OCI-LY7 (cell line): ENCODE results near the gene ARHGAP26. TPM values are rescaled to one million over a fixed set of nuclear protein-coding genes. Genes with fewer than 3 reads are reported as not detected.

Source experiments
- BruUV-seq: library from RNA; stranded (reverse); fragments of 400-500 nt; replicated peaks from 2 replicates; lab custom pipeline; 2021; lab: Mats Ljungman, UMichigan
- CTCF ChIA-PET: fragments of 300-600 bp; sonication (Branson Sonifier 250); formaldehyde crosslinking; loops from one replicate; lab custom pipeline; 2022; ENCODE audit warnings: antibody characterized with exemption; ENCODE audit not compliant: unreplicated experiment; lab: Charles Lee
- POLR2A ChIA-PET: fragments of 300-600 bp; sonication (Branson Sonifier 250); formaldehyde crosslinking; loops from one replicate; lab custom pipeline; 2022; ENCODE audit warnings: antibody characterized with exemption; lab: Charles Lee
- DNase-seq: peaks from one replicate; pipeline ENCODE4 v3.0.0-alpha.2; 2015; ENCODE audit warnings: low spot score
- H2AFZ ChIP-seq: fragments of 200-600 bp; sonication (generic), shearing (Covaris generic); 2 replicates; pipeline ENCODE4 v1.6.1; 2014; ENCODE audit warnings: mild to moderate bottlenecking, antibody characterized with exemption, low read length, moderate library complexity
- H3K27ac ChIP-seq: fragments of 200-600 bp; sonication (generic); 2 replicates; pipeline ENCODE4 v1.5.1; 2014; ENCODE audit warnings: mixed run types, low read depth, mild to moderate bottlenecking, moderate library complexity, low read length, inconsistent platforms; ENCODE audit not compliant: poor library complexity, severe bottlenecking
- H3K36me3 ChIP-seq: fragments of 200-600 bp; sonication (generic); 2 replicates; pipeline ENCODE4 v1.6.1; 2014; ENCODE audit warnings: mild to moderate bottlenecking, antibody characterized with exemption, low read length, moderate library complexity, mixed read lengths; ENCODE audit not compliant: insufficient read depth
- H3K4me1 ChIP-seq: fragments of 200-600 bp; sonication (generic); 2 replicates; pipeline ENCODE4 v1.5.1; 2014; ENCODE audit warnings: mild to moderate bottlenecking, low read length; ENCODE audit not compliant: insufficient read depth, poor library complexity, severe bottlenecking
- H3K4me2 ChIP-seq: fragments of 200-600 bp; sonication (generic); 2 replicates; pipeline ENCODE4 v1.6.1; 2014; ENCODE audit warnings: mild to moderate bottlenecking, low read length
- H3K4me3 ChIP-seq: fragments of 200-600 bp; sonication (generic); 2 replicates; pipeline ENCODE4 v1.5.1; 2014; ENCODE audit warnings: mild to moderate bottlenecking, low read depth, low read length; ENCODE audit not compliant: poor library complexity, severe bottlenecking
- H3K79me2 ChIP-seq: fragments of 200-600 bp; sonication (generic); 2 replicates; pipeline ENCODE4 v1.6.1; 2016; ENCODE audit warnings: low read depth, mild to moderate bottlenecking, low read length, moderate library complexity, mixed read lengths; ENCODE audit not compliant: insufficient read depth
- H3K9me2 ChIP-seq: fragments of 200-600 bp; sonication (generic); 2 replicates; pipeline ENCODE4 v1.6.1; 2016; ENCODE audit warnings: mild to moderate bottlenecking, low read length, mixed read lengths; ENCODE audit not compliant: insufficient read depth
- H3K9me3 ChIP-seq: fragments of 200-600 bp; sonication (generic); 2 replicates; pipeline ENCODE4 v1.6.1; 2014; ENCODE audit warnings: mild to moderate bottlenecking, mixed run types, low read length, mixed read lengths
- H4K20me1 ChIP-seq: fragments of 200-600 bp; sonication (generic); 2 replicates; pipeline ENCODE4 v1.6.1; 2014; ENCODE audit warnings: mild to moderate bottlenecking, antibody characterized with exemption, low read length, moderate library complexity, mixed read lengths; ENCODE audit not compliant: insufficient read depth
- CTCF ChIP-seq: fragments of 200-600 bp; sonication (generic); conservative IDR thresholded peaks from 2 replicates; pipeline ENCODE4 v1.5.1; 2014; ENCODE audit warnings: mild to moderate bottlenecking, antibody characterized with exemption, low read length, moderate library complexity, mixed read lengths
- EZH2phosphoT487 ChIP-seq: fragments of 200-600 bp; sonication (generic); IDR thresholded peaks from 2 replicates; pipeline ENCODE4 v1.6.1; 2018; ENCODE audit warnings: low read depth, borderline replicate concordance, mild to moderate bottlenecking, mixed run types, antibody characterized with exemption, low read length, moderate library complexity, mixed read lengths
- intact Hi-C: fragments of 100-400 bp; cut with micrococcal nuclease; formaldehyde crosslinking; loops from one replicate; pipeline ENCODE4 v1.10.0; 2022; ENCODE audit not compliant: unreplicated experiment
- total RNA-seq, 2 experiments: library from RNA; depleted of rRNA in 1 of 2; stranded (reverse); fragments of >200 nt in 1 of 2; shearing (Covaris generic) in 1 of 2; gene quantifications; 2 replicates each; pipeline ENCODE4 v1.2.3, GENCODE V29; 2014 to 2022

ARHGAP26 gene
- total RNA-seq, 2 experiments from 2014 or later = 7.0 to 19.1 TPM

GRCh38 chr5:143166661-143167420 lies 396.7 kb downstream of the ARHGAP26 start:
- H3K36me3 ChIP-seq = no peaks in the 10 kb centered on the region
- CTCF ChIA-PET = no interaction called here
- H3K9me2 ChIP-seq = no peaks in the 10 kb centered on the region
- no peaks in the 10 kb centered on the region for H3K4me1 ChIP-seq
- POLR2A ChIA-PET = interaction anchor here (0.6 to 0.9 kb wide), 5 partner anchors 11 to 788 kb away, joined by 3 to 4 read pairs (median 3); no protein-coding TSS in a partner anchor
- DNase-seq = no peak
- H3K4me2 ChIP-seq = no peak overlapping the region
- no peaks in the 10 kb centered on the region for H3K9me3 ChIP-seq
- intact Hi-C loops = no loop called here
- no peaks in the 10 kb centered on the region; the same call in 1 of the 2 replicates for H4K20me1 ChIP-seq
- no peak overlapping the region for H3K27ac ChIP-seq
- no peak overlapping the region for H2AFZ ChIP-seq
- no TSS peak for BruUV-seq
- TF ChIP-seq CTCF (no peak), EZH2phosphoT487 (no peak)
- H3K79me2 ChIP-seq = no peaks in the 10 kb centered on the region
- no peak overlapping the region for H3K4me3 ChIP-seq

- Histone ChIP-seq H3K36me3 (no peaks in the 10 kb centered on the region), H3K9me2 (no peaks in the 10 kb centered on the region), H2AFZ (no peak overlapping the region), H3K9me3 (no peaks in the 10 kb centered on the region), H3K4me3 (no peak overlapping the region), H3K4me1 (no peaks in the 10 kb centered on the region), H4K20me1 (no peaks in the 10 kb centered on the region; the same call in 1 of the 2 replicates), H3K27ac (no peak overlapping the region), H3K4me2 (no peak overlapping the region), H3K79me2 (no peaks in the 10 kb centered on the region)
- intact Hi-C loops = no loop called here
- CTCF ChIA-PET = no interaction called here
- no TSS peak for BruUV-seq
- no peak for DNase-seq
- POLR2A ChIA-PET = interaction anchor here (0.6 to 0.7 kb wide), 3 partner anchors 17 to 1139 kb away, joined by 4 to 6 read pairs (median 4); no protein-coding TSS in a partner anchor
- TF ChIP-seq EZH2phosphoT487 = no peak
- no peak for TF ChIP-seq CTCF
Observed at GRCh38 chr5:143168171-143168741, 398.1 kb downstream of the ARHGAP26 start.
